ENCODE measurements around the gene UFD1. TPM values are rescaled to one million over a fixed set of nuclear protein-coding genes. Genes with fewer than 3 reads are reported as not detected.

The UFD1 gene
- total RNA-seq, 1 experiment from 2014 or later = 57.9 TPM

DNA sequence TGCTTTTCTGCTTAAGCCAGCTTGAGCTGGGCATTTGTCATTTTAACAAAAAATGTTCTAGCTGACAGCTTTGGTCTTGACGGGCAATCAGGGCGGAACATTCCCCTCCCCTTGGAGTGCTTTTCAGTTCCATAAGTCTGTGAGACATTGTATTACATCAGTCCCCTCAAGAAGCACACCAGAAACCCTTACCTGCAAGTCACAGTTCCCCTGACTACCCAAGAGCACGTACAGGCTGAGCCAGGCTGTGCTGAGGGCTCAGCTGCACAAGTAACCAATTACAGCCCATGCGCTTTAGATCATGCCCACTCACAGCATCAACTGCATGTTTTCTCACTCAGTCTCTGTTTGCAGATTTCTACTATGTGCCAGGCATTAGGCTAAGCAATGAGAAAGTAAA lies 66.5 kb downstream of the UFD1 start (continued):
- no peak for TF ChIP-seq ATF1 (CRISPR knock-in tag; IDR thresholded peaks at IDR 0.05)

DNA sequence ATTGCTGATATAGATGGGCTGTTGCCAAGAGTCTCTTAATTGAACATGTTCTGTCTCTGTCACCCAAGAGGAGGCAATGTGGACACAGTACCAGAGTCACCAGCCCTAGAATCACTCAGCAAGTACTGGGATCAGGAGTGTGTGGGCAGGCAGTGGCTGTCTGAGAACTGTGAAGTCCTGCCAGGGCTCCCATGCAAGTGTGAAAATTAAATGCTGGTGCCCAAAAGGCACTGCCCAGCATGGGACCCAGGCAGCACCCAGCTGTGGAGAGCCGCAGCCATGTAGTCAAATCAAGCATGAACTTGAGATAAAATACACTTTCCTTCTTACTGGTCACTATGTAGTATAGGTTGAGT lies 67.3 kb downstream of the UFD1 start:
- no peaks in the 10 kb centered on the region for H3K27me3 Mint-ChIP-seq (ENCODE audit: low read depth)
- TF ChIP-seq, protein P1, sequence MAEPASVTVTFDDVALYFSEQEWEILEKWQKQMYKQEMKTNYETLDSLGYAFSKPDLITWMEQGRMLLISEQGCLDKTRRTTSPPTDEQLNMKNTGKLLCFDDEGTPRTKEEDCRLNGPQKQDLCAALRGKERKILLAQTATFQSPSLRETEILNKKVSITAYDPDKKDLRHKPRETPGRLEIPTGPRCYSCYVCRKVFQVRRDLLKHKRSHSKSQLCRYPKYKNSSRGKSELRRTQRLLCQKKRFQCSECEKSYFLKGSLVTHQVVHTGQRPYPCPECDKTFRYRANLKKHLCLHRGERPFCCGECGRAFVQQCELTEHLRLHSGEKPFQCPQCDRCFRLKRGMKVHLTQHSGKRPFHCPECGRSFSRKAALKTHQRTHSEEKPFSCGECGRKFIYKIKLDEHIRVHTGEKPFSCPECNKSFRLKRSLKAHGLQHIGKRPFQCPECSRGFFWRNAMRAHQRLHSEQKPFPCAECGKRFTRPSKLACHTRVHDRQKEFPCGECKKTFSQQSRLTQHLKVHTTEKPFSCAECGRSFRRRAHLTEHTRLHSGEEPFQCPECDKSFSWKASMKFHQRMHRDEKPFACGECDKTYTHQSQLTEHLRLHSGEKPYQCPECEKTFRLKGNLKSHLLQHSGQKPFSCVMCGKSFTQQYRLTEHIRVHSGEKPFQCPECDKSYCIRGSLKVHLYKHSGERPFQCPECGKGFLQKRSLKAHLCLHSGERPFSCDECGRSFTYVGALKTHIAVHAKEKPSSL (CRISPR knock-in tag; conservative IDR thresholded peaks at IDR 0.05) = no peak
- TF ChIP-seq, protein P2, sequence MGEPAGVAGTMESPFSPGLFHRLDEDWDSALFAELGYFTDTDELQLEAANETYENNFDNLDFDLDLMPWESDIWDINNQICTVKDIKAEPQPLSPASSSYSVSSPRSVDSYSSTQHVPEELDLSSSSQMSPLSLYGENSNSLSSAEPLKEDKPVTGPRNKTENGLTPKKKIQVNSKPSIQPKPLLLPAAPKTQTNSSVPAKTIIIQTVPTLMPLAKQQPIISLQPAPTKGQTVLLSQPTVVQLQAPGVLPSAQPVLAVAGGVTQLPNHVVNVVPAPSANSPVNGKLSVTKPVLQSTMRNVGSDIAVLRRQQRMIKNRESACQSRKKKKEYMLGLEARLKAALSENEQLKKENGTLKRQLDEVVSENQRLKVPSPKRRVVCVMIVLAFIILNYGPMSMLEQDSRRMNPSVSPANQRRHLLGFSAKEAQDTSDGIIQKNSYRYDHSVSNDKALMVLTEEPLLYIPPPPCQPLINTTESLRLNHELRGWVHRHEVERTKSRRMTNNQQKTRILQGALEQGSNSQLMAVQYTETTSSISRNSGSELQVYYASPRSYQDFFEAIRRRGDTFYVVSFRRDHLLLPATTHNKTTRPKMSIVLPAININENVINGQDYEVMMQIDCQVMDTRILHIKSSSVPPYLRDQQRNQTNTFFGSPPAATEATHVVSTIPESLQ (CRISPR knock-in tag; IDR thresholded peaks at IDR 0.05) = no peak
- TF ChIP-seq, protein P3, sequence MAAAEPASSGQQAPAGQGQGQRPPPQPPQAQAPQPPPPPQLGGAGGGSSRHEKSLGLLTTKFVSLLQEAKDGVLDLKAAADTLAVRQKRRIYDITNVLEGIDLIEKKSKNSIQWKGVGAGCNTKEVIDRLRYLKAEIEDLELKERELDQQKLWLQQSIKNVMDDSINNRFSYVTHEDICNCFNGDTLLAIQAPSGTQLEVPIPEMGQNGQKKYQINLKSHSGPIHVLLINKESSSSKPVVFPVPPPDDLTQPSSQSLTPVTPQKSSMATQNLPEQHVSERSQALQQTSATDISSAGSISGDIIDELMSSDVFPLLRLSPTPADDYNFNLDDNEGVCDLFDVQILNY (CRISPR knock-in tag; IDR thresholded peaks at IDR 0.05) = no peak
- TF ChIP-seq, protein P4, sequence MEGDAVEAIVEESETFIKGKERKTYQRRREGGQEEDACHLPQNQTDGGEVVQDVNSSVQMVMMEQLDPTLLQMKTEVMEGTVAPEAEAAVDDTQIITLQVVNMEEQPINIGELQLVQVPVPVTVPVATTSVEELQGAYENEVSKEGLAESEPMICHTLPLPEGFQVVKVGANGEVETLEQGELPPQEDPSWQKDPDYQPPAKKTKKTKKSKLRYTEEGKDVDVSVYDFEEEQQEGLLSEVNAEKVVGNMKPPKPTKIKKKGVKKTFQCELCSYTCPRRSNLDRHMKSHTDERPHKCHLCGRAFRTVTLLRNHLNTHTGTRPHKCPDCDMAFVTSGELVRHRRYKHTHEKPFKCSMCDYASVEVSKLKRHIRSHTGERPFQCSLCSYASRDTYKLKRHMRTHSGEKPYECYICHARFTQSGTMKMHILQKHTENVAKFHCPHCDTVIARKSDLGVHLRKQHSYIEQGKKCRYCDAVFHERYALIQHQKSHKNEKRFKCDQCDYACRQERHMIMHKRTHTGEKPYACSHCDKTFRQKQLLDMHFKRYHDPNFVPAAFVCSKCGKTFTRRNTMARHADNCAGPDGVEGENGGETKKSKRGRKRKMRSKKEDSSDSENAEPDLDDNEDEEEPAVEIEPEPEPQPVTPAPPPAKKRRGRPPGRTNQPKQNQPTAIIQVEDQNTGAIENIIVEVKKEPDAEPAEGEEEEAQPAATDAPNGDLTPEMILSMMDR (IDR thresholded peaks at IDR 0.05) = no peak
- TF ChIP-seq, protein P5, sequence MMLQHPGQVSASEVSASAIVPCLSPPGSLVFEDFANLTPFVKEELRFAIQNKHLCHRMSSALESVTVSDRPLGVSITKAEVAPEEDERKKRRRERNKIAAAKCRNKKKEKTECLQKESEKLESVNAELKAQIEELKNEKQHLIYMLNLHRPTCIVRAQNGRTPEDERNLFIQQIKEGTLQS (CRISPR knock-in tag; conservative IDR thresholded peaks at IDR 0.05) = no peak
- TF ChIP-seq PRRX2 (CRISPR knock-in tag; IDR thresholded peaks at IDR 0.05) = no peak
- TF ChIP-seq, protein P6, sequence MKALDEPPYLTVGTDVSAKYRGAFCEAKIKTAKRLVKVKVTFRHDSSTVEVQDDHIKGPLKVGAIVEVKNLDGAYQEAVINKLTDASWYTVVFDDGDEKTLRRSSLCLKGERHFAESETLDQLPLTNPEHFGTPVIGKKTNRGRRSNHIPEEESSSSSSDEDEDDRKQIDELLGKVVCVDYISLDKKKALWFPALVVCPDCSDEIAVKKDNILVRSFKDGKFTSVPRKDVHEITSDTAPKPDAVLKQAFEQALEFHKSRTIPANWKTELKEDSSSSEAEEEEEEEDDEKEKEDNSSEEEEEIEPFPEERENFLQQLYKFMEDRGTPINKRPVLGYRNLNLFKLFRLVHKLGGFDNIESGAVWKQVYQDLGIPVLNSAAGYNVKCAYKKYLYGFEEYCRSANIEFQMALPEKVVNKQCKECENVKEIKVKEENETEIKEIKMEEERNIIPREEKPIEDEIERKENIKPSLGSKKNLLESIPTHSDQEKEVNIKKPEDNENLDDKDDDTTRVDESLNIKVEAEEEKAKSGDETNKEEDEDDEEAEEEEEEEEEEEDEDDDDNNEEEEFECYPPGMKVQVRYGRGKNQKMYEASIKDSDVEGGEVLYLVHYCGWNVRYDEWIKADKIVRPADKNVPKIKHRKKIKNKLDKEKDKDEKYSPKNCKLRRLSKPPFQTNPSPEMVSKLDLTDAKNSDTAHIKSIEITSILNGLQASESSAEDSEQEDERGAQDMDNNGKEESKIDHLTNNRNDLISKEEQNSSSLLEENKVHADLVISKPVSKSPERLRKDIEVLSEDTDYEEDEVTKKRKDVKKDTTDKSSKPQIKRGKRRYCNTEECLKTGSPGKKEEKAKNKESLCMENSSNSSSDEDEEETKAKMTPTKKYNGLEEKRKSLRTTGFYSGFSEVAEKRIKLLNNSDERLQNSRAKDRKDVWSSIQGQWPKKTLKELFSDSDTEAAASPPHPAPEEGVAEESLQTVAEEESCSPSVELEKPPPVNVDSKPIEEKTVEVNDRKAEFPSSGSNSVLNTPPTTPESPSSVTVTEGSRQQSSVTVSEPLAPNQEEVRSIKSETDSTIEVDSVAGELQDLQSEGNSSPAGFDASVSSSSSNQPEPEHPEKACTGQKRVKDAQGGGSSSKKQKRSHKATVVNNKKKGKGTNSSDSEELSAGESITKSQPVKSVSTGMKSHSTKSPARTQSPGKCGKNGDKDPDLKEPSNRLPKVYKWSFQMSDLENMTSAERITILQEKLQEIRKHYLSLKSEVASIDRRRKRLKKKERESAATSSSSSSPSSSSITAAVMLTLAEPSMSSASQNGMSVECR (CRISPR knock-in tag; IDR thresholded peaks at IDR 0.05; ENCODE audit: borderline replicate concordance) = no peak
- POLR2A ChIA-PET = no interaction called here
- peak overlapping the region; percentile 65; the same call in 1 of the 2 replicates for H3K27ac Mint-ChIP-seq
- DNase-seq (ENCODE audit: low spot score) (no peak), ATAC-seq (no peak)
- CTCF ChIA-PET = interaction anchor here (0.6 kb wide), 1 partner anchor 340 kb away, joined by 4 read pairs; no protein-coding TSS in a partner anchor
- no peaks in the 10 kb centered on the region for H3K9me3 Mint-ChIP-seq
- H3K36me3 Mint-ChIP-seq = peaks cover 24% of the 10 kb centered on the region
- peaks cover 14% of the 10 kb centered on the region; the same call in 1 of the 2 replicates for H3K4me1 Mint-ChIP-seq
- no peak overlapping the region for H3K4me3 Mint-ChIP-seq

DNA sequence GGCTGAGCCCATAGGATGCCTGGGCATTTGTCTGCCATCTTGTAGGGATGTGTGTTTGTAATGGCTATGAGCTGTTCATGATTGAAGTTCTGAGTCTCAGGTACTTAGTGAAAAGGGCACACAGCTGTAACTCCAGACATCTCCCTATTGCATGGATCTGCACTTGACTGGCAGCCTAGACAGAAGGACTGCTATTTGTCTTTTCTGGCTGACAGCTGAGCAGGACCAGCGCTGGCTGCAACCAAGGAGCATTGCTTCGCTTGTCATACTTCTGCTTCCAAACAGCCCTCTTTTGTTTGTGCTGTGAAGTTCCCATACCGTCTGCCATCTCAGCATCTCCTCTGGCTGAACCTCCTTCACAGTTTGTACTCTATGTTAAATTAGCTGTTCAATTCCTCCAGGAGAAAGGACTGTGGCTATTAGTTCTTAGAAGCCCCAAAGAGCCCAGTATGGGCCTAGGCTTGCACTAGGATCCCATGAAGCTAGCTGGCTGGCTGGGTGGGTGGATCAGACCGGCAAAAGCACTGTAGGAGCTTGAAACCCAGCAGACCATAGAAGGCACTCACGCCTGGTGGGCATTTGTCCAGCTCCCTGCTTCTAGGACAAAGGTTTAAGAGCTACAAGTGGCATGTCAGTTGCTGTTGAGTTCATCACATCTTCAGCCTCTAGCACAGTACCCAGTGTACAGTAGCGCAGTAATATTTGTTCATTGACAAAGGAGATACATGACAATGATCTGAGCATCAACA lies 67.9 kb downstream of the UFD1 start:
- Mint-ChIP-seq H3K36me3 (peaks cover 27% of the 10 kb centered on the region), H3K4me1 (peaks cover 14% of the 10 kb centered on the region; the same call in 1 of the 2 replicates), H3K27ac (peak overlapping the region; percentile 65; the same call in 1 of the 2 replicates), H3K9me3 (no peaks in the 10 kb centered on the region), H3K27me3 (ENCODE audit: low read depth) (no peaks in the 10 kb centered on the region), H3K4me3 (no peak overlapping the region)
- ChIA-PET POLR2A (interaction anchor here (0.6 kb wide), 1 partner anchor 8 kb away, joined by 3 read pairs; no protein-coding TSS in a partner anchor), CTCF (interaction anchor here (0.6 kb wide), 1 partner anchor 340 kb away, joined by 4 read pairs; no protein-coding TSS in a partner anchor)
- DNase-seq (ENCODE audit: low spot score) (no peak), ATAC-seq (no peak)
- no peak for TF ChIP-seq PRRX2 (CRISPR knock-in tag; IDR thresholded peaks at IDR 0.05)
- TF ChIP-seq, protein P7, sequence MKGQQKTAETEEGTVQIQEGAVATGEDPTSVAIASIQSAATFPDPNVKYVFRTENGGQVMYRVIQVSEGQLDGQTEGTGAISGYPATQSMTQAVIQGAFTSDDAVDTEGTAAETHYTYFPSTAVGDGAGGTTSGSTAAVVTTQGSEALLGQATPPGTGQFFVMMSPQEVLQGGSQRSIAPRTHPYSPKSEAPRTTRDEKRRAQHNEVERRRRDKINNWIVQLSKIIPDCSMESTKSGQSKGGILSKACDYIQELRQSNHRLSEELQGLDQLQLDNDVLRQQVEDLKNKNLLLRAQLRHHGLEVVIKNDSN (CRISPR knock-in tag; IDR thresholded peaks at IDR 0.05) = no peak
- TF ChIP-seq NR1H2 (CRISPR knock-in tag; IDR thresholded peaks at IDR 0.05) = no peak
- TF ChIP-seq, protein P8, sequence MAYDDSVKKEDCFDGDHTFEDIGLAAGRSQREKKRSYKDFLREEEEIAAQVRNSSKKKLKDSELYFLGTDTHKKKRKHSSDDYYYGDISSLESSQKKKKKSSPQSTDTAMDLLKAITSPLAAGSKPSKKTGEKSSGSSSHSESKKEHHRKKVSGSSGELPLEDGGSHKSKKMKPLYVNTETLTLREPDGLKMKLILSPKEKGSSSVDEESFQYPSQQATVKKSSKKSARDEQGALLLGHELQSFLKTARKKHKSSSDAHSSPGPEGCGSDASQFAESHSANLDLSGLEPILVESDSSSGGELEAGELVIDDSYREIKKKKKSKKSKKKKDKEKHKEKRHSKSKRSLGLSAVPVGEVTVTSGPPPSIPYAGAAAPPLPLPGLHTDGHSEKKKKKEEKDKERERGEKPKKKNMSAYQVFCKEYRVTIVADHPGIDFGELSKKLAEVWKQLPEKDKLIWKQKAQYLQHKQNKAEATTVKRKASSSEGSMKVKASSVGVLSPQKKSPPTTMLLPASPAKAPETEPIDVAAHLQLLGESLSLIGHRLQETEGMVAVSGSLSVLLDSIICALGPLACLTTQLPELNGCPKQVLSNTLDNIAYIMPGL (CRISPR knock-in tag; IDR thresholded peaks at IDR 0.05) = no peak
- no peak for TF ChIP-seq CREB1 (CRISPR knock-in tag; IDR thresholded peaks at IDR 0.05)
- TF ChIP-seq, protein P9, sequence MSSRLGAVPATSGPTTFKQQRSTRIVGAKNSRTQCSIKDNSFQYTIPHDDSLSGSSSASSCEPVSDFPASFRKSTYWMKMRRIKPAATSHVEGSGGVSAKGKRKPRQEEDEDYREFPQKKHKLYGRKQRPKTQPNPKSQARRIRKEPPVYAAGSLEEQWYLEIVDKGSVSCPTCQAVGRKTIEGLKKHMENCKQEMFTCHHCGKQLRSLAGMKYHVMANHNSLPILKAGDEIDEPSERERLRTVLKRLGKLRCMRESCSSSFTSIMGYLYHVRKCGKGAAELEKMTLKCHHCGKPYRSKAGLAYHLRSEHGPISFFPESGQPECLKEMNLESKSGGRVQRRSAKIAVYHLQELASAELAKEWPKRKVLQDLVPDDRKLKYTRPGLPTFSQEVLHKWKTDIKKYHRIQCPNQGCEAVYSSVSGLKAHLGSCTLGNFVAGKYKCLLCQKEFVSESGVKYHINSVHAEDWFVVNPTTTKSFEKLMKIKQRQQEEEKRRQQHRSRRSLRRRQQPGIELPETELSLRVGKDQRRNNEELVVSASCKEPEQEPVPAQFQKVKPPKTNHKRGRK (CRISPR knock-in tag; IDR thresholded peaks at IDR 0.05; ENCODE audit: borderline replicate concordance) = no peak
- TF ChIP-seq SP1 (CRISPR knock-in tag; conservative IDR thresholded peaks at IDR 0.05) = no peak
- no peak for TF ChIP-seq ETV6 (CRISPR knock-in tag; IDR thresholded peaks at IDR 0.05)
